A549 (cell line): ENCODE data around the gene NUDT19.

ENCODE experiments used
- BHLHE40 ChIP-seq: IDR thresholded peaks from 2 replicates; pipeline ENCODE4 v1.6.1; 2012; ENCODE audit warnings: low read depth, low read length, inconsistent platforms
- CTCF ChIP-seq: fragments of >200 bp; sonication (Bioruptor Twin); formaldehyde crosslinking; IDR thresholded peaks from 3 replicates; pipeline ENCODE4 v1.5.1; 2016
- PHF8 ChIP-seq: fragments of 200-600 bp; sonication (generic); IDR thresholded peaks from 2 replicates; pipeline ENCODE4 v1.6.1; 2016; ENCODE audit warnings: low read depth, mild to moderate bottlenecking, antibody characterized with exemption, moderate library complexity, borderline replicate concordance
- POLR2A ChIP-seq: IDR thresholded peaks from 2 replicates; pipeline ENCODE4 v1.6.1; 2012; ENCODE audit warnings: mild to moderate bottlenecking, low read length

DNA sequence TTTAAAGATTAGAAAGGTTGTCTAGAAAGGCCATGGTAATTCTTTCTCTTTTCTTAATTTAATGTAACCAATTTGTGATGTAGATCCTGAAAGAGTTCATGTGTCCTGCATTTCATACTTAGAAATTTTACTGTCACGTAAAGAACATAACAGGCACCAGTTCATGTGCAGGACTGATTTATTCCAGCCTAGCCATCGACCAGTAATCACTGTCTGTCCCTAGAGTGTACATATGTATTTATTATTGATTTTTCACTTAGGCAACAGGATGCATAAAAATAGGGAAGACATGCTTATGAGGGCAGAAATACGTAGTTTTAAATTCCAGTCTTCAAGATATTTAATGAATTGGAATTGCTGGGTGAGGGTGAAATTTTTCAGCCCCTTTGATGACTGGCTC lies 65.6 kb downstream of the NUDT19 start:
- TF ChIP-seq POLR2A, result no peak
- no peak for TF ChIP-seq BHLHE40
- no peak for TF ChIP-seq CTCF
- no peak for TF ChIP-seq PHF8
